Measurements from ENCODE around the gene NPAS3. TPM values are rescaled to one million over a fixed set of nuclear protein-coding genes. Genes with fewer than 3 reads are reported as not detected.

Gene NPAS3
- total RNA-seq, 1 experiment from 2014 or later, result not detected

DNA sequence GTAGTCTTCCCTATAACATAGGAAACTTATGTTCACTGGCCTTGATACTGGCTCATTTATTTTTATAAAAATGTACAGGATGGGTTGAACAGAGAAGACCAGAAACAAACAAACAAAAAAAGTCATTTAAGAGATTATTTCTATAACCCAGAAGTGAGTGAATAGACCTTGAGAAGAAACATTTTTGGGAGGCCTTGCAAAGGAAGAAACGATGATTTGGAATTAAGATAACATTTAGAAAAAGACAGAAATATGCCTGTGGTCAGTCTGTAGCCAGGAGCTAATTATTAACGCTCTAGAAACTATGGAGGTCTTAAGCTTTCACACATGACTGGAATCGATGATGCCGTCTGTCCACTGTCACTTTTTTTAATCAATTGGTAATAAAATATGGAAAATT is 748.2 kb downstream of the NPAS3 start:
- H3K4me2 ChIP-seq (ENCODE audit: low read length), result no peak overlapping the region
- POLR2A ChIA-PET, result no interaction called here
- H3K9me2 ChIP-seq (ENCODE audit: insufficient read depth), result no peaks in the 10 kb centered on the region
- no peak overlapping the region for H3K27ac ChIP-seq (ENCODE audit: low read depth, low read length)
- TF ChIP-seq SP1 (IDR thresholded peaks at IDR 0.05; ENCODE audit: low read depth) (no peak), FOSL1 (IDR thresholded peaks at IDR 0.05; ENCODE audit: low read depth) (no peak), ZNF274 (IDR thresholded peaks at IDR 0.05; ENCODE audit: low read depth, low read length) (no peak)
- TF ChIP-seq, protein P1, sequence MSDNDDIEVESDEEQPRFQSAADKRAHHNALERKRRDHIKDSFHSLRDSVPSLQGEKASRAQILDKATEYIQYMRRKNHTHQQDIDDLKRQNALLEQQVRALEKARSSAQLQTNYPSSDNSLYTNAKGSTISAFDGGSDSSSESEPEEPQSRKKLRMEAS (IDR thresholded peaks at IDR 0.05), result no peak
- TF ChIP-seq, protein P2, sequence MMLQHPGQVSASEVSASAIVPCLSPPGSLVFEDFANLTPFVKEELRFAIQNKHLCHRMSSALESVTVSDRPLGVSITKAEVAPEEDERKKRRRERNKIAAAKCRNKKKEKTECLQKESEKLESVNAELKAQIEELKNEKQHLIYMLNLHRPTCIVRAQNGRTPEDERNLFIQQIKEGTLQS (IDR thresholded peaks at IDR 0.05), result no peak
- no peaks in the 10 kb centered on the region for H3K4me1 ChIP-seq (ENCODE audit: control insufficient read depth in 1 of 2, insufficient read depth in 2 of 2, low read length in 2 of 2)
- H3K9ac ChIP-seq (ENCODE audit: low read length), result no peak overlapping the region
- no peaks in the 10 kb centered on the region for H3K9me3 ChIP-seq (ENCODE audit: control insufficient read depth in 1 of 2, insufficient read depth in 1 of 2, low read depth in 1 of 2, low read length in 2 of 2)
- BruUV-seq (replicated peaks), result no TSS peak
- H3K4me3 ChIP-seq (replicated peaks in 1 of 2; ENCODE audit: low read depth in 1 of 2, low read length in 2 of 2), result no peak overlapping the region
- no peaks in the 10 kb centered on the region for H4K20me1 ChIP-seq (ENCODE audit: insufficient read depth)
- H3K79me2 ChIP-seq (ENCODE audit: insufficient read depth, low read length), result no peaks in the 10 kb centered on the region
- no peaks in the 10 kb centered on the region for H3K27me3 ChIP-seq (ENCODE audit: insufficient read depth, low read length)
- intact Hi-C loops (cut with micrococcal nuclease), result no loop called here
- H2AFZ ChIP-seq (ENCODE audit: low read depth, low read length, poor library complexity, severe bottlenecking), result no peak overlapping the region
- CTCF ChIA-PET, result no interaction called here
- no peak for ATAC-seq
- H3K36me3 ChIP-seq (ENCODE audit: control insufficient read depth in 1 of 2, insufficient read depth in 2 of 2, low read length in 2 of 2), result no peaks in the 10 kb centered on the region
- DNase-seq (ENCODE audit: low read depth, low spot score), result no peak
- RAD21 ChIA-PET (ENCODE audit: low non-redundant PET in 1 of 2, low total read pairs in 2 of 2, uncharacterized antibody in 2 of 2, unreplicated experiment in 2 of 2), result no interaction called here

DNA sequence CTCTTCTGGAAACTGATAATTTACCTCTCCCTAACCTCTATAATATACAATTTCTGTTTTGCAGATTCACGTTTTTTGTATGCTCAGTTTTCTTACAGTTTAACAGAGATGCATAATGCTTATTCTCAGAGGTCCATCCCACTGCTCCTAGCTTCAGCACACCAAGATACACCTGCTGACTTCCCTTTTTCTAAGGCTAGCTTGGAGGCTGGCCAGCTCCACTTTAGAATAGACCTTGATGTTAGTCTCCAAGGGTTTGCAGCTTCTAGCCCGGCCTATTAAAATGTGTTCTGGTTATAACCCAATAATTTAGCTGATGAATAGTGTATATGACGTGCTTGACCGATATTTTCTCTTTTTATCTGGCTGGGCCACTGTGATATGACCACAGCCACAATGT is 751.0 kb downstream of the NPAS3 start:
- H3K27me3 ChIP-seq (ENCODE audit: insufficient read depth, low read length), result peaks cover 2% of the 10 kb centered on the region; the same call in 1 of the 2 replicates
- H3K36me3 ChIP-seq (ENCODE audit: control insufficient read depth in 1 of 2, insufficient read depth in 2 of 2, low read length in 2 of 2), result no peaks in the 10 kb centered on the region
- H3K4me3 ChIP-seq (replicated peaks in 1 of 2; ENCODE audit: low read depth in 1 of 2, low read length in 2 of 2), result no peak overlapping the region
- no peak overlapping the region for H3K9ac ChIP-seq (ENCODE audit: low read length)
- H3K9me2 ChIP-seq (ENCODE audit: insufficient read depth), result no peaks in the 10 kb centered on the region
- H3K4me2 ChIP-seq (ENCODE audit: low read length), result no peak overlapping the region
- H3K4me1 ChIP-seq (ENCODE audit: control insufficient read depth in 1 of 2, insufficient read depth in 2 of 2, low read length in 2 of 2), result no peaks in the 10 kb centered on the region
- BruUV-seq (replicated peaks), result no TSS peak
- ATAC-seq (no peak), DNase-seq (ENCODE audit: low read depth, low spot score) (no peak)
- no peaks in the 10 kb centered on the region for H3K9me3 ChIP-seq (ENCODE audit: control insufficient read depth in 1 of 2, insufficient read depth in 1 of 2, low read depth in 1 of 2, low read length in 2 of 2)
- RAD21 ChIA-PET (ENCODE audit: low non-redundant PET in 1 of 2, low total read pairs in 2 of 2, uncharacterized antibody in 2 of 2, unreplicated experiment in 2 of 2), result no interaction called here
- H3K27ac ChIP-seq (ENCODE audit: low read depth, low read length), result no peak overlapping the region
- POLR2A ChIA-PET, result no interaction called here
- no peaks in the 10 kb centered on the region for H4K20me1 ChIP-seq (ENCODE audit: insufficient read depth)
- H3K79me2 ChIP-seq (ENCODE audit: insufficient read depth, low read length), result no peaks in the 10 kb centered on the region
- TF ChIP-seq ZFX (IDR thresholded peaks at IDR 0.05) (no peak), ZNF274 (IDR thresholded peaks at IDR 0.05; ENCODE audit: low read depth, low read length) (no peak), JUND (IDR thresholded peaks at IDR 0.05) (no peak)
- intact Hi-C loops (cut with micrococcal nuclease), result no loop called here
- CTCF ChIA-PET, result no interaction called here
- no peak overlapping the region for H2AFZ ChIP-seq (ENCODE audit: low read depth, low read length, poor library complexity, severe bottlenecking)
